GM12878 (cell line): ENCODE results near the gene CDH10. TPM values are rescaled to one million over a fixed set of nuclear protein-coding genes. Genes with fewer than 3 reads are reported as not detected.

Source experiments
- ATAC-seq: fragments of 200-7000 bp; cut with Tn5 transposase; 3 replicates; pipeline ENCODE4 v1.9.1; 2020; ENCODE audit warnings: mild to moderate bottlenecking, moderate library complexity
- BruUV-seq: library from RNA; stranded (reverse); fragments of 400-500 nt; replicated peaks from 2 replicates; lab custom pipeline; 2021; lab: Mats Ljungman, UMichigan
- CTCF ChIA-PET: fragments of 300-600 bp; sonication (Branson Sonifier 250); formaldehyde crosslinking; extraction: SDS; loops from one replicate; lab custom pipeline; 2021; ENCODE audit warnings: inconsistent platforms; lab: Yijun Ruan, JAX
- POLR2A ChIA-PET: fragments of 350-600 bp; formaldehyde crosslinking; extraction: SDS; loops from one replicate; lab custom pipeline; 2021; ENCODE audit warnings: inconsistent platforms; lab: Charles Lee
- RAD21 ChIA-PET: fragments of 300-600 bp; sonication (Branson Sonifier 250); formaldehyde crosslinking; loops from one replicate; lab custom pipeline; 2023; ENCODE audit warnings: antibody characterized with exemption; ENCODE audit not compliant: unreplicated experiment; lab: Charles Lee
- SMC1A ChIA-PET: fragments of 300-600 bp; sonication (Branson Sonifier 250); formaldehyde crosslinking; loops from one replicate; lab custom pipeline; 2023; ENCODE audit not compliant: unreplicated experiment, uncharacterized antibody; lab: Charles Lee
- DNase-seq: peaks from one replicate; pipeline ENCODE4 v3.0.0-alpha.2; 2011; ENCODE audit warnings: low read depth, low spot score
- FAIRE-seq: peaks from 3 replicates; lab custom pipeline; 2011; peaks lifted over from hg19 to GRCh38; lab: Jason Lieb, UNC
- H2AFZ ChIP-seq: 2 replicates; pipeline ENCODE4 v1.6.0; 2011; ENCODE audit warnings: low read depth, low read length, control low read depth; ENCODE audit not compliant: control insufficient read depth
- H3K27ac ChIP-seq: 2 replicates; pipeline ENCODE4 v1.5.1; 2011; ENCODE audit warnings: control low read depth; ENCODE audit not compliant: control insufficient read depth, insufficient read depth
- H3K27me3 ChIP-seq, 2 experiments: replicated peaks in 1 of 2; 2 replicates each; pipeline versions ENCODE4 v1.6.0 to v1.6.1; 2011; ENCODE audit warnings: low read length in 1 of 2; ENCODE audit not compliant: control insufficient read depth in 2 of 2, insufficient read depth in 2 of 2
- H3K36me3 ChIP-seq, 2 experiments: 2 replicates each; pipeline ENCODE4 v1.5.1; 2011; ENCODE audit warnings: low read length in 1 of 2; ENCODE audit not compliant: control insufficient read depth in 2 of 2, insufficient read depth in 2 of 2
- H3K4me1 ChIP-seq: 2 replicates; pipeline ENCODE4 v1.6.1; 2011; ENCODE audit warnings: mild to moderate bottlenecking, low read length, moderate library complexity, mixed read lengths; ENCODE audit not compliant: control insufficient read depth, insufficient read depth
- H3K4me2 ChIP-seq: 2 replicates; pipeline ENCODE4 v1.6.0; 2011; ENCODE audit warnings: control low read depth; ENCODE audit not compliant: control insufficient read depth, insufficient read depth
- H3K4me3 ChIP-seq: fragments of 200-600 bp; sonication (generic); 2 replicates; pipeline ENCODE4 v1.5.1; 2016
- H3K79me2 ChIP-seq: 2 replicates; pipeline ENCODE4 v1.6.0; 2011; ENCODE audit warnings: low read length; ENCODE audit not compliant: control insufficient read depth, insufficient read depth
- H3K9ac ChIP-seq: 2 replicates; pipeline ENCODE4 v1.8.0; 2011; ENCODE audit warnings: low read length, control low read depth, mixed read lengths; ENCODE audit not compliant: control insufficient read depth, insufficient read depth
- H3K9me3 ChIP-seq: replicated peaks from 3 replicates; pipeline ENCODE4 v1.5.1; 2011; ENCODE audit warnings: mild to moderate bottlenecking, low read length; ENCODE audit not compliant: control insufficient read depth, insufficient read depth
- H4K20me1 ChIP-seq: 2 replicates; pipeline ENCODE4 v1.6.0; 2011; ENCODE audit not compliant: control insufficient read depth, insufficient read depth
- CBFB ChIP-seq: IDR thresholded peaks from 2 replicates; pipeline ENCODE4 v1.6.1; 2016; ENCODE audit warnings: antibody characterized with exemption, low read depth
- CHD2 ChIP-seq: IDR thresholded peaks from 2 replicates; pipeline ENCODE4 v1.6.1; 2011; ENCODE audit warnings: low read depth, low read length, improper control_type of control experiment, borderline replicate concordance
- GABPA ChIP-seq: IDR thresholded peaks from 2 replicates; pipeline ENCODE4 v1.6.1; 2014; ENCODE audit warnings: antibody characterized with exemption, low read depth, mild to moderate bottlenecking, inconsistent platforms
- HCFC1 ChIP-seq: fragments of 150-350 bp; IDR thresholded peaks from 2 replicates; pipeline ENCODE4 v1.6.1; 2014; ENCODE audit warnings: low read length
- HDAC2 ChIP-seq: fragments of 200-600 bp; sonication (generic); IDR thresholded peaks from 2 replicates; pipeline ENCODE4 v1.6.1; 2017
- LARP7 ChIP-seq: fragments of 450-650 bp; IDR thresholded peaks from 2 replicates; pipeline ENCODE4 v1.6.1; 2017; ENCODE audit warnings: mild to moderate bottlenecking
- NRF1 ChIP-seq: conservative IDR thresholded peaks from 2 replicates; pipeline ENCODE4 v1.6.1; 2011; ENCODE audit warnings: mild to moderate bottlenecking, low read depth, low read length, improper control_type of control experiment
- RFX5 ChIP-seq: IDR thresholded peaks from 2 replicates; pipeline ENCODE4 v1.6.1; 2011; ENCODE audit warnings: low read depth, low read length, improper control_type of control experiment
- SMAD1 ChIP-seq: fragments of 450-650 bp; IDR thresholded peaks from 2 replicates; pipeline ENCODE4 v1.6.1; 2018; ENCODE audit warnings: mild to moderate bottlenecking, low read depth; ENCODE audit not compliant: partially characterized antibody
- WRNIP1 ChIP-seq: IDR thresholded peaks from 2 replicates; pipeline ENCODE4 v1.6.1; 2011; ENCODE audit warnings: low read depth, low read length, improper control_type of control experiment, borderline replicate concordance
- WGBS: methylation state at CpG from one replicate; pipeline ENCODE4 v1.1.6; 2016; ENCODE audit warnings: low lambda C conversion rate; ENCODE audit not compliant: insufficient replicate concordance, insufficient coverage; ENCODE audit errors: missing lambda C conversion rate; 5-methylcytosine and 5-hydroxymethylcytosine counted together
- in situ Hi-C: fragments of 300-500 bp; cut with MboI; formaldehyde crosslinking; loops from 9 replicates; pipeline ENCODE4 v1.14.3; 2018; ENCODE audit warnings: mixed read lengths
- intact Hi-C: fragments of 100-400 bp; cut with micrococcal nuclease; formaldehyde crosslinking; loops from one replicate; pipeline ENCODE4 v1.14.2; 2022; ENCODE audit not compliant: unreplicated experiment
- polyA plus RNA-seq, 11 experiments: library from polyadenylated mRNA; depleted of rRNA in 4 of 11; unstranded in 6 of 11; stranded (reverse) in 5 of 11; fragments of >200 nt; fragmentation: Nextera tagmentation in 4 of 11; fragmentation: Illumina TruSeq in 1 of 11; extraction: Ambion mirVana in 4 of 11; extraction: Trizol in 1 of 11; gene quantifications; 1 replicate in 1 of 11; 2 replicates in 10 of 11; pipeline versions ENCODE4 v1.2.1 to v1.2.3, GENCODE V29; 2011 to 2016; ENCODE audit warnings: inconsistent platforms in 2 of 11, missing spikeins in 2 of 11, low read depth in 1 of 11
- total RNA-seq, 4 experiments: library from RNA; depleted of rRNA in 3 of 4; stranded (reverse); fragments of >200 nt in 3 of 4; fragmentation: Illumina TruSeq in 1 of 4; extraction: Trizol in 1 of 4; gene quantifications; 2 replicates each; pipeline versions ENCODE4 v1.2.1 to v1.2.3, GENCODE V29; 2013 to 2021
- TF ChIP-seq, protein P1 (sequence below): fragments of 450-650 bp; IDR thresholded peaks from 2 replicates; pipeline ENCODE4 v1.6.1; 2017; ENCODE audit warnings: borderline replicate concordance
- TF ChIP-seq, protein P2 (sequence below): fragments of 450-650 bp; IDR thresholded peaks from 2 replicates; pipeline ENCODE4 v1.6.1; 2017; ENCODE audit warnings: mild to moderate bottlenecking
- TF ChIP-seq, protein P3 (sequence below): fragments of 150-350 bp; IDR thresholded peaks from 2 replicates; pipeline ENCODE4 v1.6.1; 2016; ENCODE audit warnings: low read depth, low read length

CDH10 gene
- total and polyA plus RNA-seq, 10 of the 15 experiments (the other 5 are each of a cell fraction or from before 2014, with no cell fraction given), result 0.04 to 0.05 TPM; not detected in 8

DNA sequence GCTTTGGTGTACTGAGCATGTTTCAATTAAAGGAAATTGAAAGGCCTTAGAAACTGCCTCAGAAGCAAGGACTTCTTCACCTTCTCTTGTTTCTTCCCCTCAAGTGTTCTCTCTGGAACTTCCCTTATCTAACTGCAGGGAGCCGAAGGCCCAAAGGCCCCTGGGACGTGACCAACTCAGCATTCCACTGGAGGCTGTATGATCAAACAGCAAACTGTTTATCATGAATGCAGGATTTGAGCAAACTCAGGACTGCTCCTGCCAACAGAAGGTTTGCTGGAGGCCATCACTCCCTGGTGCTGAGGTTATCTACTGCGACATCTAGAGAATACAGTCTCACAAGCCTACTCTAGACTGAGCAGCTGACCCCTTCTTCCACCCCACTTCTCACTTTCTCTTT, 4.8 kb upstream of the CDH10 start:
- Histone ChIP-seq H2AFZ (no peak overlapping the region), H4K20me1 (no peaks in the 10 kb centered on the region), H3K9me3 (no peaks in the 10 kb centered on the region), H3K4me3 (no peak overlapping the region), H3K27ac (no peak overlapping the region), H3K9ac (no peak overlapping the region), H3K4me1 (no peaks in the 10 kb centered on the region), H3K4me2 (no peak overlapping the region), H3K79me2 (no peaks in the 10 kb centered on the region), H3K36me3 (no peaks in the 10 kb centered on the region), H3K27me3 (no peaks in the 10 kb centered on the region)
- ATAC-seq, result no peak
- no peak for TF ChIP-seq LARP7
- TF ChIP-seq, protein P1, sequence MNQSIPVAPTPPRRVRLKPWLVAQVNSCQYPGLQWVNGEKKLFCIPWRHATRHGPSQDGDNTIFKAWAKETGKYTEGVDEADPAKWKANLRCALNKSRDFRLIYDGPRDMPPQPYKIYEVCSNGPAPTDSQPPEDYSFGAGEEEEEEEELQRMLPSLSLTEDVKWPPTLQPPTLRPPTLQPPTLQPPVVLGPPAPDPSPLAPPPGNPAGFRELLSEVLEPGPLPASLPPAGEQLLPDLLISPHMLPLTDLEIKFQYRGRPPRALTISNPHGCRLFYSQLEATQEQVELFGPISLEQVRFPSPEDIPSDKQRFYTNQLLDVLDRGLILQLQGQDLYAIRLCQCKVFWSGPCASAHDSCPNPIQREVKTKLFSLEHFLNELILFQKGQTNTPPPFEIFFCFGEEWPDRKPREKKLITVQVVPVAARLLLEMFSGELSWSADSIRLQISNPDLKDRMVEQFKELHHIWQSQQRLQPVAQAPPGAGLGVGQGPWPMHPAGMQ, result no peak
- no peak for TF ChIP-seq HDAC2
- no peak for TF ChIP-seq NRF1
- TF ChIP-seq WRNIP1, result no peak
- TF ChIP-seq CBFB, result no peak
- no peak for TF ChIP-seq RFX5
- TF ChIP-seq, protein P2, sequence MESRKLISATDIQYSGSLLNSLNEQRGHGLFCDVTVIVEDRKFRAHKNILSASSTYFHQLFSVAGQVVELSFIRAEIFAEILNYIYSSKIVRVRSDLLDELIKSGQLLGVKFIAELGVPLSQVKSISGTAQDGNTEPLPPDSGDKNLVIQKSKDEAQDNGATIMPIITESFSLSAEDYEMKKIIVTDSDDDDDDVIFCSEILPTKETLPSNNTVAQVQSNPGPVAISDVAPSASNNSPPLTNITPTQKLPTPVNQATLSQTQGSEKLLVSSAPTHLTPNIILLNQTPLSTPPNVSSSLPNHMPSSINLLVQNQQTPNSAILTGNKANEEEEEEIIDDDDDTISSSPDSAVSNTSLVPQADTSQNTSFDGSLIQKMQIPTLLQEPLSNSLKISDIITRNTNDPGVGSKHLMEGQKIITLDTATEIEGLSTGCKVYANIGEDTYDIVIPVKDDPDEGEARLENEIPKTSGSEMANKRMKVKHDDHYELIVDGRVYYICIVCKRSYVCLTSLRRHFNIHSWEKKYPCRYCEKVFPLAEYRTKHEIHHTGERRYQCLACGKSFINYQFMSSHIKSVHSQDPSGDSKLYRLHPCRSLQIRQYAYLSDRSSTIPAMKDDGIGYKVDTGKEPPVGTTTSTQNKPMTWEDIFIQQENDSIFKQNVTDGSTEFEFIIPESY, result no peak
- TF ChIP-seq SMAD1, result no peak
- TF ChIP-seq CHD2, result no peak
- no peak for TF ChIP-seq GABPA
- TF ChIP-seq HCFC1, result no peak
- TF ChIP-seq, protein P3, sequence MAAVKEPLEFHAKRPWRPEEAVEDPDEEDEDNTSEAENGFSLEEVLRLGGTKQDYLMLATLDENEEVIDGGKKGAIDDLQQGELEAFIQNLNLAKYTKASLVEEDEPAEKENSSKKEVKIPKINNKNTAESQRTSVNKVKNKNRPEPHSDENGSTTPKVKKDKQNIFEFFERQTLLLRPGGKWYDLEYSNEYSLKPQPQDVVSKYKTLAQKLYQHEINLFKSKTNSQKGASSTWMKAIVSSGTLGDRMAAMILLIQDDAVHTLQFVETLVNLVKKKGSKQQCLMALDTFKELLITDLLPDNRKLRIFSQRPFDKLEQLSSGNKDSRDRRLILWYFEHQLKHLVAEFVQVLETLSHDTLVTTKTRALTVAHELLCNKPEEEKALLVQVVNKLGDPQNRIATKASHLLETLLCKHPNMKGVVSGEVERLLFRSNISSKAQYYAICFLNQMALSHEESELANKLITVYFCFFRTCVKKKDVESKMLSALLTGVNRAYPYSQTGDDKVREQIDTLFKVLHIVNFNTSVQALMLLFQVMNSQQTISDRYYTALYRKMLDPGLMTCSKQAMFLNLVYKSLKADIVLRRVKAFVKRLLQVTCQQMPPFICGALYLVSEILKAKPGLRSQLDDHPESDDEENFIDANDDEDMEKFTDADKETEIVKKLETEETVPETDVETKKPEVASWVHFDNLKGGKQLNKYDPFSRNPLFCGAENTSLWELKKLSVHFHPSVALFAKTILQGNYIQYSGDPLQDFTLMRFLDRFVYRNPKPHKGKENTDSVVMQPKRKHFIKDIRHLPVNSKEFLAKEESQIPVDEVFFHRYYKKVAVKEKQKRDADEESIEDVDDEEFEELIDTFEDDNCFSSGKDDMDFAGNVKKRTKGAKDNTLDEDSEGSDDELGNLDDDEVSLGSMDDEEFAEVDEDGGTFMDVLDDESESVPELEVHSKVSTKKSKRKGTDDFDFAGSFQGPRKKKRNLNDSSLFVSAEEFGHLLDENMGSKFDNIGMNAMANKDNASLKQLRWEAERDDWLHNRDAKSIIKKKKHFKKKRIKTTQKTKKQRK, result no peak
- no peak for DNase-seq
- in situ Hi-C loops, result no loop called here
- no TSS peak for BruUV-seq
- RAD21 ChIA-PET, result no interaction called here
- POLR2A ChIA-PET, result no interaction called here
- CTCF ChIA-PET, result no interaction called here
- SMC1A ChIA-PET, result no interaction called here
- FAIRE-seq, result no peak
- 0% methylated on average over 3 of the region's 3 CpGs for WGBS
- intact Hi-C loops, result no loop called here
